ENCODE data around the gene FYN.
"Not testable (repeated sequence)": the region's sequence is repeated elsewhere in the genome, so short reads cannot be mapped to it uniquely, and the experiment has no call there.

Gene FYN

GRCh38 chr6:111792914-111793700, 80.1 kb downstream of the FYN start:
- in situ Hi-C loops (cut with MboI; ENCODE audit: low sequenced_read_pairs), result no loop called here

GRCh38 chr6:111792241-111792640, 81.0 kb downstream of the FYN start:
- in situ Hi-C loops (cut with MboI; ENCODE audit: low sequenced_read_pairs), result no loop called here

DNA sequence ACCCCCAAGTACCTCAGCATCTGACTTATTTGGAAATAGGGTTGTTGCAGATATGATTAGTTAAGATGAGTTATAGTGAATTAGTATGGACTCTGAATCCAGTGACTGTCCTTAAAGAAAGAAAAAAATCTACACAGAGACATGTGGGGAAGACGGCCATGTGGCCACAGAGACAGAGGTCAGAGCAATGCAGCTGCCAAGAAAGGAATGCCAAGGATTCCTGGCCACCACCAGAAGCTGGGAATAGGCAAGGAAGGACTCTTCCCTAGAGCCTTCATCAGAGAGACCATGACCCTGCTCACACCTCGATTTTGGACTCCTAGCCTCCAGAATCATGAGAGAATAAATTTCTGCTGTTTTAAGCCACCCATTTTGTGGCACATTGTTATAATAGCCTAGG, 81.8 kb downstream of the FYN start:
- in situ Hi-C loops (cut with MboI; ENCODE audit: low sequenced_read_pairs), result no loop called here

- in situ Hi-C loops (cut with MboI; ENCODE audit: low sequenced_read_pairs), result no loop called here
These were observed 83.7 kb downstream of the FYN start for GRCh38 chr6:111789598-111789997.

DNA sequence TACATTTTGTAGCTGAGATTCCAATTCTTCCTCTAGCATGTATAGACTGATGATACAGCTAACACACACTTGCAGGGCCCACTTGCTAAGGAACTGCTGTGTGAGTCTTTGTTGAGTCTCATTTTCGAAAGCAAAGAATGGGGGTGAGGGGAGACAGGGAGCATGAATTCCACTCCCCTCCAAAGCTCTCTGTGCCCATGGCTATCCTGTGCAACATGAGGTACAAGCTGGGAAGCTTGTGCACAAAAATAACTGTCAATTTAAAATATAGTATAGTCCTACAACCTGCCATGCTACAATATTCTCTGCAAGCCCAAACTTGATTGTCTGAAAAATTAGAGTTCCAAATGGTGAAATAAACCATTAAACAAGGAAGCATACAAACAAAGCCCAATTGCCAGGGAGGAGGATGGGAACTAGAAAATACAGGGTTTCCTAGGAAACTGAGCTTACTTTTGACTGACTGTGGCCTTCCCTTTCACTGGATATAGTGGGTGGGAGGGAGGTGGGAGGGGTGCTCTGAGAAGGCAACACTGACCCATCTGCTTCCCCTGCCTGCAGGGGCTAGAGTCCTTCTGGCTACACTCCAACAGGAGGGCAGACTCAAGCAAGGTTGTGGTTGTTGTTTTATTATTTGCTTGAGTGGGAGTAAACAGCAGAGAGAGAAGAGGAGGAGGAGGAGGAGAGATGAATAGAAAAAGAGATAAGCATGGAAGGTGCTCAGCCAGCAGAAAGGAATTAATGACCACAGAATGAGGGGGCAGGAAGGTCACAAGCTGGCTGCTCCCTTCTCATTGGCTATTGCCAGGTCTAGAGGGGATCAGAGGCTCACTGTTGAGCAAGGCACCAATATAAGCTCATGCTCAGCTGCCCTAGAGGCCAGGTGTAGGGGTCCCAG, 84.6 kb downstream of the FYN start:
- in situ Hi-C loops (cut with MboI; ENCODE audit: low sequenced_read_pairs), result no loop called here

GRCh38 chr6:111786151-111786550, 87.1 kb downstream of the FYN start:
- in situ Hi-C loops (cut with MboI; ENCODE audit: low sequenced_read_pairs), result not testable (repeated sequence)

DNA sequence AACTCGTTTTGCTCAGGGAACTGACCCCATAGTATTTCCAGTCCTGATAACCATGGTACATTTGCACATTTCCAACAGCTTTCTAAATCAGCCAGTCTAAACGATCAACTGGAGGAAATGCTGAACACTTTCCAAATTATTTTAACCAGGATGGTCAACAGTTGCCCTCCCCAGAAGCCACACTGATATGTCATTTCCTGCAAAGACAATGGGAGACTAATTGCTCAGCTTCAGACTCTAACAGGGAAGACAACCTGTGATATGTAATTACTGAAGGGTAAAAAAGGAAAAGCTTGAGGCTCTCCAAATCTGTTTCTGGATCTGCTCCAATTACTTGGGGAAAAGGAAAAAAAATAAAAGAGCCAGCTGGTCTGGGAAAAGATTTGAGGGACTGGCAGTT, 88.8 kb downstream of the FYN start:
- in situ Hi-C loops (cut with MboI; ENCODE audit: low sequenced_read_pairs), result no loop called here

DNA sequence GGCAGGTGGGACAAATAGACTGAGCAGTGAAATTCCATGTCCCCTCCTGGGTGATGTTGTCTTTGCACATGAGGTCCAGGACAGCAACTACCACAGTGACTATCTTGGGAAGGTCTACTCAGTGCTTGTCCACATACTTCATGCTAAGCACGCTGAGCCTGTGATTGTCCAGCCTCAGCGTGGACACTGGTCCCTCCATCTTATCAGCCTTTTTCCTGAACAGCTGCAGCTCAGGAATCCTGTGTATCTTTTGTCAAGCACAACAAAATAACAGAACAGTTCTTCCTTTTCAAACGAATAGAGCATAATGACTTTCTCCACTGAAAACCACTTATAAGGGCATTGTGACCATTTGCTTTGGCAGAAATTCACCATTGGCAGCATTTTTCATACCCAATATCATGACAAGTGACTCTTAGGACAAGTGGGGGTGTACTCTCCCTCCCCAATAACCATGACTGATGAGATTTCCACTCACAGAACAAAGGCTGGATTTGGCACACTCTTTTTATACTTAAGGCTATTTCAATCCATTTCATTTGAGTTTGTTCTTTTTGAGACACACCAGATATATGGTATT, 90.3 kb downstream of the FYN start:
- in situ Hi-C loops (cut with MboI; ENCODE audit: low sequenced_read_pairs), result no loop called here

DNA sequence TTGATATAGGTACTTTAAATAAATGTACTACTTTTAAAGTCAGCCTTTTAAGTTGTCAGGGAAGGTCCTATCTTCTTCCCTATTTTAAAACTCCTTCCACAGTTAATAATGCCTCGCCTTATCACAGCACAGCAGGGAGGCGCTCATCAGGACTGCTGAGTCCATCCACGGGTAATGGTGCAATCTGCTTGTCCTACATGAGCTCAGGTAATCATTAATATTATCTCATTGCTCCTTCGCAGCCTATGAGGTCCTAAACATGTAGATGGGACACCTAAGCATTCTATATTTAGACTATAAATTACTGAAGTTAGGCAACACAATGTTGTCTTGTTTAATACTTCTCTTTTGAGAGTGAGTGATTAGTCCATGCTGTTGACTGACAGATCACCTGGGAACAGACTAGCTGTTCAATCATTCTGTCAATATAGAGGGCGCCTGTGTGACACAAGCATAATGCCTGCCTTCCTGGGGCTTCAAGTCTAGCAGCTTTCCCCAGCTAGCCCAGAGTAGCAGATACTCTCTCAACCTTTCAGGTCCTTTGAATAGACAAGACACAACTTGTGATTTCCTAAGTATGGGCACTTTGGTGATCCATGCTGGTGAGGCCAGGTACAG, 91.0 kb downstream of the FYN start:
- in situ Hi-C loops (cut with MboI; ENCODE audit: low sequenced_read_pairs), result no loop called here

- in situ Hi-C loops (cut with MboI; ENCODE audit: low sequenced_read_pairs), result no loop called here
These were observed 92.1 kb downstream of the FYN start for GRCh38 chr6:111781041-111781708.

GRCh38 chr6:111780393-111780792, 92.9 kb downstream of the FYN start:
- in situ Hi-C loops (cut with MboI; ENCODE audit: low sequenced_read_pairs), result no loop called here

GRCh38 chr6:111779660-111780059, 93.6 kb downstream of the FYN start:
- in situ Hi-C loops (cut with MboI; ENCODE audit: low sequenced_read_pairs), result no loop called here

DNA sequence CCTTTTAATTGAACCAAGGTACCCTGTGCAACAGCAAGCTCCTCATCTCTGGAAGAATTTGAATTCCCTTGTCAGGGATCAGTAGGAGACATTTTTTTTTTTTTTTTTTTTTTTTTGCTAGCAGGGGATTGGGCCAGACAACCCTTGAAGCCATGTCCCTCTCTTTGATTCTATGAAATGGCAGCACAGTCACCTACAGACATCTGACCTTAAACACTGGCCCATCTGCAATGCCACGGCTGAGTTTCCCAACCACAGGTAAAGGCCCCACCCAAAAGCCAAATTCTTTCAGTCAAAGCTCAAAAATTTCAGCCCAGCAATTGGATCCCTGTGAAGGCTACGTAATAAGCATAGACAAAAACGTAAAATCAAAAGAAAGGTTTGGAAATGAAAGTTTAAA, 94.2 kb downstream of the FYN start:
- in situ Hi-C loops (cut with MboI; ENCODE audit: low sequenced_read_pairs), result no loop called here

- in situ Hi-C loops (cut with MboI; ENCODE audit: low sequenced_read_pairs), result no loop called here
These were observed 95.9 kb downstream of the FYN start for GRCh38 chr6:111777357-111777756.

DNA sequence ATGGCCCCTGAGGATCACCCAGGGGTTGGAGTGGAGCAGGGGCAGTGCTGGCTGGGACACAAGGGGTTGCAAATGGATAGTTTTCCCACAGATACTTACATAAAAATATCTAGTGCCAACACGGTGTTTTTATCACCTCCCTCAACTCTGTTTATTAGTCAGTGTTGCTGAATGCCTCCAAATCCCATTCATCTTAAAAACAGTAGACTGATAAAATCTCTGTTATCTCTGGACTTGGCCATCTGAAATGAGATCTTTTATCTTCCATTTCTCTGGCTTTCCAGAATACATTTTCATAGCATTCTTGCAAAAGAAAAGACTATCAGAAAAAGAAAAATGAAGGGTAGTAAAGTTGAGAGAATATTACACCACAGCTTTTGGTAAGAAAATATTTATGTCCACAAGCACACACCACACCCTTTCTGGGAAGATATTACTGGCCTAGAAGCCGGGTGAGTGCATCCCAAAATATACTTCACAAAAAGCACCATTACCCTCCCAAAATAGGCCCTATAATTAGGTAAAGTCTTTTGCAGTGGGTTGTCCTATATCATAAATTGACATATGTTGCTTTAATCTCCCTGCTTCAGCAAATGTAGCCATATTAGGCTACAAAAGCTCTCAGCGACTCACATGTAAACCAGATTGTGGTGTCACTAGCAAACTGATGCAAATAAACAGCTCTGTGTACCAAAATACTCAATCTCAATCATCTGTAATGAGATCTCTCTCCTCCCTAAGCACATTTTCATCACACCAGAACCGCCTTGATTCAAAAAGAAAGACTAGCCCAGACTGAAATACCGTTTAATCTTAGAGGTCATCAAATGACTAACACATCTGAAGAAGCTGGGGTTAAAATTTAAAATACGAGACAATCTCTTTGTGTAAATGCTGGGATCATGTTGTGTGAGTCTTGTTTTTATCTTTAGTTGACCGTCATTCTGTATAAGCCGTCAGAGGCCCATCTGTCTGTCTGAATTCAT, 96.7 kb downstream of the FYN start:
- in situ Hi-C loops (cut with MboI; ENCODE audit: low sequenced_read_pairs), result no loop called here

GRCh38 chr6:111775145-111775922, 97.9 kb downstream of the FYN start:
- in situ Hi-C loops (cut with MboI; ENCODE audit: low sequenced_read_pairs), result no loop called here

GRCh38 chr6:111774346-111774703, 98.9 kb downstream of the FYN start:
- in situ Hi-C loops (cut with MboI; ENCODE audit: low sequenced_read_pairs), result no loop called here

- in situ Hi-C loops (cut with MboI; ENCODE audit: low sequenced_read_pairs), result no loop called here
These were observed 99.5 kb downstream of the FYN start for GRCh38 chr6:111773501-111774345.

Data from HL-60/S4 treated with phorbol 12-myristate 13-acetate at 8.2 ng/mL for 4 days and 3 days (cell line).